HG02973 (cell line): ENCODE results near the gene RIPOR2.
"Not testable (repeated sequence)": the region's sequence is repeated elsewhere in the genome, so short reads cannot be mapped to it uniquely, and the experiment has no call there.

ENCODE experiments used
- ATAC-seq: cut with Tn5 transposase; IDR thresholded peaks from one replicate; pipeline ENCODE4 v1.9.1; 2021; ENCODE audit warnings: moderate library complexity; ENCODE audit not compliant: unreplicated experiment

Gene RIPOR2

GRCh38 chr6:24882835-24883555 is 52.8 kb downstream of the RIPOR2 start:
- no peak for ATAC-seq

DNA sequence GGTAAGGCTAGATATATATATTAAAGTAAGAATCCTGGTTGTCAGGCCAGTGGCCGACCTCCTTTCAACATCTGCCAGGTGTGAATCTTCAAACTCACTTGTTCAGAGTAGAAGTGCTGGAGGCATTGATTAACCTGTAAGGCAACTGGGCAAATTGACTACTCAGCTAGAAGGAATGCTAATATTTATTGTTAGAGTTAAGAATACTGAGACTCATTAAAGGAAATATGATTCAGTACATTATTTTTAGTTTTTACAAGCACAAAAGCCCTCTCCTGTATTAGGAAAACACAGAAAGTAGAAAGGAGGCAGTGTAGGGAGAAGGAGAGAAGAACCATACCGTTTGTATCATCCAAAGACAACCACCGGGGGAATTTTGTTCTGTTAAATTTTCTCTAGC is 53.5 kb downstream of the RIPOR2 start:
- ATAC-seq, result no peak

GRCh38 chr6:24881376-24881775 is 54.4 kb downstream of the RIPOR2 start:
- no peak for ATAC-seq

- ATAC-seq, result no peak
Measured at GRCh38 chr6:24880451-24880850, 55.3 kb downstream of the RIPOR2 start.

GRCh38 chr6:24879351-24879750 is 56.4 kb downstream of the RIPOR2 start:
- ATAC-seq, result no peak

- ATAC-seq, result not testable (repeated sequence)
Measured at GRCh38 chr6:24877747-24878146, 58.0 kb downstream of the RIPOR2 start.

DNA sequence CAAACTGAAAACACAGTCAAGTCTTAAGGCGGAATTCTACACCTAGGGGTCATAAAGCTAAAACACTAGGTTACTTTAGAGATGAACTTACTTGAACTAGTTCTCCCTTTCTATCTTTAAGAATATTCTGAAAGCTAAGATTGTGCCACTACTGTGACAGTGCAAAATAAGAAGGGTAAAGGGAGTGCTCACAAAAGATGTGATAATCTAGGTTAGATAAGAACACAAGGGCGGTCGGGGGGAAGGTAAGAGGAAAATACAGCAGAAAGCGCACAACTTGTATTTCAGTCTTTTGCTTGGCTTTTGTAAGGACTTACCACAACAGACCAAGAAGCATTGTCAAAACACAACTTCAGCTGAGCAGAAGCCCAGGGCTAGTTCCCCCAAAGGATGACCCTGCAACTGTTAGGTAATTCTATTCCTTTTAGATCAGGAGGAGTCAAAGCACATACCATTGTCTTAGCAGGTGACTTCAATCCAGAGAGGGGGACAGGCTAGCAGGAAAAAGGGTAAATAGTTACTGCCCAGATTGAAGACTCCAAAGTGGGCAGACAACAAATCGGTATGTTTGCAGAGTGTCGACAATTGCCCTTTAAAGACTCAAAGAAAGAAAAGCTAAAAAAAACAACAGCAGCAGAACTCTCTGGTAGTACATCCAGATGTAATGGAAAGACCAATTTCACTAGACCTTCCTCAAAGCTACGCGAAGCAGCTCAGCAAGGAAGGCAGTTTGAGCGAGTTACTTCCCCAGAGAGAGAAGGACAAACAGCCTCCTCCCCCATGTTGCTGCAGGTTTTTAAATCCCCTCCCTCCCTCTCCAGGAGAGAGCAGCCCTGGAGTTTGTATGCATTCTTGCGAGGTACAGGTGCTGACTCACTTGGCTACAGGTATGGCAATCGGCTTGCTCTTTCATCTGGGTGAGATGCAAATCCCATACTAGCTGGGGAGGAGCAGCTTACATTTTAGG is 59.0 kb downstream of the RIPOR2 start:
- no peak for ATAC-seq

GRCh38 chr6:24875534-24875901 is 60.2 kb downstream of the RIPOR2 start:
- ATAC-seq, result no peak

- ATAC-seq, result no peak
Measured at GRCh38 chr6:24874776-24875533, 60.8 kb downstream of the RIPOR2 start.

DNA sequence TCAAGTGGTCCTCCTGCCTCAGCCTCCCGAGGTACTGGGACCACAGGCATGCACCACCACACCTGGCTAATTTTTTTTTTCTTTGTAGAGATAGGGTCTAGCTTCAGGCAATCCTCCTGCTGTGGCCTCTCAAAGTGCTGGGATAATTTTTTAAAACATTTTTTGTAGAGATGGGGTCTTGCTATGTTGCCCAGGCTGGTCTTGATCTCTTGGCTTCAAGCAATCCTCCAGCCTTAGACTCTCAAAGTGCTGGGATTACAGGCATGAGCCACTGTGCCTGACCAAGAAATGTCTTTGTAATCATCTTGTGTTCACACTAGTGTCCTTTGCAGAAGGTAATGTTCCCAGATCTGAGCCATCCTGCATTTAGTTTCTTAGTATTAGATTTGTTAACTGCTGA is 61.6 kb downstream of the RIPOR2 start:
- ATAC-seq, result no peak

GRCh38 chr6:24872779-24873178 is 63.0 kb downstream of the RIPOR2 start:
- ATAC-seq, result no peak

DNA sequence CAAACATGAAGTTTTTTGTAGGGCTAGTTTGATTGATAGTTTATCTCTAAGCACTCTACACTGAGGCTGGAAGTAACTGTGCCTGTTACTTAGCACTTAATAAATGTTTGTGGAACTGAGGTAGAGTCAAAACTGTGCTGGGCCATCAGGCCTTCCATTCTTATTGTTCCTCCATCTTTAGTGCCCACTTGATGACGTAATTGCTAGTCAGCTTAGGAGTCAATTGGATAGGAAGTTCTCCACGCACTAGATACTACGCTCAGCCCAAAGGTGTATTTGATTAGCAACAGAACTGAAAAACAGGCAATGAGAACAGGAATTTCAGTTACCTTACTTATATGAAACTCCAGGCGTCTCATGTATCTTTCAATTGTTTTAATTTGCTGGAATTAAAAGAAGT is 67.0 kb downstream of the RIPOR2 start:
- ATAC-seq, result no peak

DNA sequence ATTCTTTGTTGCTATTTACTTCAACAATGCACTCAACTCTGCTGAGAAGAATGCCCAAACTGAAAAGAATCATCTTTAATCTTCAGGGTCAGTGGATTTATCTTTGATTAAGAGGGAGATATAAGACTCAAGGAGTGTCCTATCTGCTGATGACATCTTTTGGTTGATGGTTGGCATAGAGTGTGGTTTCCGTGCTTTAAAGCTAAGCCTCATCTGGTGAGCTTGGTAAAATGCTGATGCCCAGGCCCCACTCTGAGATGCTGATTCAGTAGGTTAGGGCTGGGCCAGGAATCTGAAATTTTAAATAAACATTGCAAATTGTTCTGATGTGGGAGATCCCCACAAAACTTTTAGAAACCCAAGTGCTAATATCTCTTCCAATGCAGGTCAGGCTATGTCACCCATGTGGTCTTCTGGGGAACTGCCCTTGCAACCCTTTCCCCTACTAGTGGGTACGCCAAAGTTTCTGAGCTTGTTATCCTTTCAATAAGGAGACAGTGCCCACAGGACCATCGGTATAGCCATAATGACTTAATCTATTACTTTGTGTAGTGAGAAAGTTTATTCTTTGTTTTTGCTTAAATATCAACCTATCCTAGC is 68.6 kb downstream of the RIPOR2 start:
- ATAC-seq, result no peak

GRCh38 chr6:24865161-24865560 is 70.6 kb downstream of the RIPOR2 start:
- no peak for ATAC-seq

- no peak for ATAC-seq
Measured at GRCh38 chr6:24864343-24864742, 71.4 kb downstream of the RIPOR2 start.

DNA sequence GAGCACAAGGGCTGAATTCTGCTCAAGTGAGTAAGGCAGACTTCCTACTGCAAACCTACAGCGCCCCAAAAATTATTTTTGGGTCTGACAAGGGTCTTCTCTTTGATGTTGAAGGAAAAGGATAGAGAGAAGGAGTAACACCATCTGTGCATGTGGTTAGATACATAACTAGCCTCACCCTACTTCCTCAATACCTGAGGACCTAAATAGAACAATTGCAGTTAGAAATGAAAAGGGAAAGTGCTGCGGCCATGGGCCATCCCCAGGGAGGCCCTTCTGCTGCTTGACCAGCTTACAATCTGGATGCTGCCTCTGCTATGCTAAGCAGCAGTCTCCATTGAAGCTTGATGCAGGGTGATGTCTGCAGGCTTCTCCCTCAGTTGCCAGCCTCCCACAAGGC is 73.8 kb downstream of the RIPOR2 start:
- peak; percentile 50 for ATAC-seq

GRCh38 chr6:24859608-24860200 is 76.1 kb downstream of the RIPOR2 start:
- no peak for ATAC-seq

GRCh38 chr6:24859132-24859531 is 76.6 kb downstream of the RIPOR2 start:
- ATAC-seq, result no peak

- ATAC-seq, result peak; percentile 51
Measured at GRCh38 chr6:24858177-24858653, 77.5 kb downstream of the RIPOR2 start.

GRCh38 chr6:24856901-24857670 is 78.7 kb downstream of the RIPOR2 start:
- ATAC-seq, result no peak
